Measurements from ENCODE around the gene THNSL1. TPM values are rescaled to one million over a fixed set of nuclear protein-coding genes. Genes with fewer than 3 reads are reported as not detected.

The THNSL1 gene
- total RNA-seq, 1 donor from 2014 or later: 2.0 TPM

GRCh38 chr10:25047591-25048301, 31.3 kb downstream of the THNSL1 start:
- no peaks in the 10 kb centered on the region for H3K9me3 ChIP-seq
- intact Hi-C loops (cut with DNase I): no loop called here
- no peaks in the 10 kb centered on the region for H3K36me3 ChIP-seq
- H3K4me1 ChIP-seq: peaks cover 5% of the 10 kb centered on the region
- H3K4me3 ChIP-seq: no peak overlapping the region
- TF ChIP-seq POLR2A (IDR thresholded peaks at IDR 0.05) (no peak), CTCF (IDR thresholded peaks at IDR 0.05) (no peak), POLR2AphosphoS5 (IDR thresholded peaks at IDR 0.05; ENCODE audit: insufficient read depth in 1 of 2, low read depth in 1 of 2) (no peak)
- no peaks in the 10 kb centered on the region for H3K27me3 ChIP-seq
- DNase-seq (ENCODE audit: extremely low spot score in 2 of 2): no peak
- H3K27ac ChIP-seq: no peak overlapping the region

- no peaks in the 10 kb centered on the region for H3K9me3 ChIP-seq
- TF ChIP-seq POLR2AphosphoS5 (IDR thresholded peaks at IDR 0.05; ENCODE audit: insufficient read depth in 1 of 2, low read depth in 1 of 2): no peak
- no peak for TF ChIP-seq POLR2A (IDR thresholded peaks at IDR 0.05)
- TF ChIP-seq CTCF (IDR thresholded peaks at IDR 0.05): no peak
- peaks cover 5% of the 10 kb centered on the region for H3K4me1 ChIP-seq
- no peak overlapping the region for H3K27ac ChIP-seq
- intact Hi-C loops (cut with DNase I): no loop called here
- no peaks in the 10 kb centered on the region for H3K27me3 ChIP-seq
- DNase-seq (ENCODE audit: extremely low spot score in 2 of 2): no peak
- H3K4me3 ChIP-seq: no peak overlapping the region
- H3K36me3 ChIP-seq: no peaks in the 10 kb centered on the region
Measured at GRCh38 chr10:25048450-25048849, 32.0 kb downstream of the THNSL1 start.

DNA sequence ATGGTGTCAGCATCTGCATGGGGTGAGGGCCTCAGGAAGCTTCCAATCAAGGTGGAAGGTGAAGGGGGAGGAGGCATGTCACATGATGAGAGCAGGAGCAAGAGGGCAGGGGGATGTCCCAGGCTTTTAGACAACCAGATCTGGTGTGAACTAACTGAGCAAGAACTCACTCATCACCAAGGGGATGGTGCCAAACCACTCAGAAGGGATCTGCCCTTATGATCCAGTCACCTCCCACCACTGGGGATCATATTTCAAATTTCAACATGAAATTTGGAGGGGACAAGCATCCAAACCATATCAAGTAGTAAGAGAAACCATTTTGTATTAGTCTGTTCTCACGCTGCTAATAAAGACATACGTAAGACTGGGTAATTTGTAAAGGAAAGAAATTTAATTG, 33.6 kb downstream of the THNSL1 start:
- TF ChIP-seq POLR2AphosphoS5 (IDR thresholded peaks at IDR 0.05; ENCODE audit: insufficient read depth in 1 of 2, low read depth in 1 of 2) (no peak), CTCF (IDR thresholded peaks at IDR 0.05) (no peak), POLR2A (IDR thresholded peaks at IDR 0.05) (no peak)
- no peaks in the 10 kb centered on the region for H3K9me3 ChIP-seq
- no peak for DNase-seq (ENCODE audit: extremely low spot score in 2 of 2)
- H3K27me3 ChIP-seq: no peaks in the 10 kb centered on the region
- H3K4me3 ChIP-seq: no peak overlapping the region
- no peak overlapping the region for H3K27ac ChIP-seq
- intact Hi-C loops (cut with DNase I): no loop called here
- H3K4me1 ChIP-seq: peaks cover 5% of the 10 kb centered on the region
- H3K36me3 ChIP-seq: no peaks in the 10 kb centered on the region

GRCh38 chr10:25050402-25050801, 34.0 kb downstream of the THNSL1 start:
- Histone ChIP-seq H3K4me3 (no peak overlapping the region), H3K27me3 (no peaks in the 10 kb centered on the region), H3K9me3 (no peaks in the 10 kb centered on the region), H3K36me3 (no peaks in the 10 kb centered on the region), H3K4me1 (peaks cover 5% of the 10 kb centered on the region), H3K27ac (no peak overlapping the region)
- TF ChIP-seq CTCF (IDR thresholded peaks at IDR 0.05) (no peak), POLR2A (IDR thresholded peaks at IDR 0.05) (no peak), POLR2AphosphoS5 (IDR thresholded peaks at IDR 0.05; ENCODE audit: insufficient read depth in 1 of 2, low read depth in 1 of 2) (no peak)
- no peak for DNase-seq (ENCODE audit: extremely low spot score in 2 of 2)
- intact Hi-C loops (cut with DNase I): no loop called here

DNA sequence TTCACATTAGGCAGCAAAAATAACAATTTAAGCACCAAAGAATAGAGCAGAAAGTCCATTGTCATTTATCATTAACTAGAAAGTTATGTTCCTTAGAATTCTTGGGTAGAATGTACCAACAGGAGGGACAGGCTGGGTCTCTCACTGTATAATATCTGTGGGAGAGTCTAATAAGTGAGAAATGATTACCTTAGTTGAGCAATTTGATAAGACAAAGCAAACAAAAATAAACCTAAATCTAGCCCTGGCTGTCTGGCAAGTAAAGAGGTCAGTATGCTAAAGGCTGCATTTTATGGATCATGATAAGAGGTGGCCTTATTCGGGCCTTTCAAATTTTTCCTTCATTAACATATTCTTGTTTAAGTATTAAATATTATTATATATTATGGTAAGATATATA, 35.6 kb downstream of the THNSL1 start:
- no peak overlapping the region for H3K27ac ChIP-seq
- intact Hi-C loops (cut with DNase I): no loop called here
- H3K4me3 ChIP-seq: no peak overlapping the region
- no peaks in the 10 kb centered on the region for H3K9me3 ChIP-seq
- peaks cover 5% of the 10 kb centered on the region for H3K4me1 ChIP-seq
- no peaks in the 10 kb centered on the region for H3K36me3 ChIP-seq
- no peak for TF ChIP-seq POLR2AphosphoS5 (IDR thresholded peaks at IDR 0.05; ENCODE audit: insufficient read depth in 1 of 2, low read depth in 1 of 2)
- no peak for TF ChIP-seq POLR2A (IDR thresholded peaks at IDR 0.05)
- no peak for TF ChIP-seq CTCF (IDR thresholded peaks at IDR 0.05)
- H3K27me3 ChIP-seq: no peaks in the 10 kb centered on the region
- no peak for DNase-seq (ENCODE audit: extremely low spot score in 2 of 2)

All from vagina (tissue), 2 donors.